HepG2 (cell line): ENCODE data around the gene COMMD3. TPM values are rescaled to one million over a fixed set of nuclear protein-coding genes. Genes with fewer than 3 reads are reported as not detected.
"Not testable (repeated sequence)": the region's sequence is repeated elsewhere in the genome, so short reads cannot be mapped to it uniquely, and the experiment has no call there.

ENCODE experiments used
- ATAC-seq: fragments of 200-7000 bp; cut with Tn5 transposase; 3 replicates; pipeline ENCODE4 v1.9.1; 2020; ENCODE audit warnings: mild to moderate bottlenecking, moderate library complexity
- BruUV-seq: library from RNA; stranded (reverse); fragments of 400-500 nt; replicated peaks from 2 replicates; lab custom pipeline; 2021; lab: Mats Ljungman, UMichigan
- CTCF ChIA-PET: fragments of 300-600 bp; formaldehyde crosslinking; extraction: SDS; loops from one replicate; lab custom pipeline; 2021; ENCODE audit warnings: low total read pairs, inconsistent platforms, low intra/inter-chr PET ratio; lab: Yijun Ruan, JAX
- POLR2A ChIA-PET: fragments of 350-600 bp; sonication (Branson Sonifier 250); formaldehyde crosslinking; loops from one replicate; lab custom pipeline; 2020; ENCODE audit warnings: antibody characterized with exemption, inconsistent platforms; lab: Yijun Ruan, JAX
- DNase-seq: peaks from one replicate; pipeline ENCODE4 v3.0.0-alpha.2; 2015; ENCODE audit warnings: low spot score
- FAIRE-seq: peaks from 3 replicates; lab custom pipeline; 2011; peaks lifted over from hg19 to GRCh38; lab: Jason Lieb, UNC
- H2AFZ ChIP-seq: one replicate; pipeline ENCODE4 v1.6.1; 2011; ENCODE audit warnings: low read length, inconsistent platforms
- H3K27ac ChIP-seq: fragments of 300-600 bp; 3 replicates; pipeline ENCODE4 v1.8.0; 2011; ENCODE audit warnings: mixed run types, mild to moderate bottlenecking, mixed read lengths, low read length, inconsistent platforms; ENCODE audit not compliant: insufficient read depth; ENCODE audit errors: extremely low read length
- H3K27me3 ChIP-seq, 2 experiments: fragments of 200-600 bp in 1 of 2; 2 replicates in 1 of 2; 3 replicates in 1 of 2; pipeline versions ENCODE4 v1.6.0 to v1.8.0; 2011; ENCODE audit warnings: low read length in 2 of 2, mild to moderate bottlenecking in 2 of 2, moderate library complexity in 2 of 2, inconsistent platforms in 1 of 2; ENCODE audit not compliant: insufficient read depth in 2 of 2, control insufficient read depth in 1 of 2
- H3K36me3 ChIP-seq, 2 experiments: fragments of 200-600 bp in 1 of 2; replicated peaks in 1 of 2; 2 replicates in 1 of 2; 3 replicates in 1 of 2; pipeline versions ENCODE4 v1.5.1 to v1.8.0; 2011; ENCODE audit warnings: low read length in 2 of 2, inconsistent platforms in 1 of 2; ENCODE audit not compliant: insufficient read depth in 2 of 2, control insufficient read depth in 1 of 2
- H3K4me1 ChIP-seq: 2 replicates; pipeline ENCODE4 v1.5.1; 2012; ENCODE audit warnings: low read length, inconsistent platforms; ENCODE audit not compliant: insufficient read depth
- H3K4me2 ChIP-seq: 2 replicates; pipeline ENCODE4 v1.6.0; 2011; ENCODE audit warnings: low read depth, low read length, inconsistent platforms
- H3K4me3 ChIP-seq, 3 experiments: fragments of 200-600 bp in 1 of 3; sonication (generic), shearing (Covaris generic) in 1 of 3; replicated peaks in 1 of 3; 2 replicates each; pipeline ENCODE4 v1.5.1; 2011 to 2016; ENCODE audit warnings: low read length in 3 of 3, inconsistent platforms in 2 of 3, low read depth in 2 of 3, mild to moderate bottlenecking in 2 of 3, control low read depth in 1 of 3, mixed read lengths in 1 of 3; ENCODE audit not compliant: insufficient read depth in 1 of 3
- H3K79me2 ChIP-seq: one replicate; pipeline ENCODE4 v1.6.1; 2011; ENCODE audit warnings: low read length, inconsistent platforms; ENCODE audit not compliant: insufficient read depth
- H3K9ac ChIP-seq: 2 replicates; pipeline ENCODE4 v1.6.0; 2011; ENCODE audit warnings: mild to moderate bottlenecking, low read depth, low read length, inconsistent platforms; ENCODE audit not compliant: insufficient read depth
- H3K9me3 ChIP-seq: 2 replicates; pipeline ENCODE4 v1.5.1; 2012; ENCODE audit warnings: mild to moderate bottlenecking, low read length
- H4K20me1 ChIP-seq: 2 replicates; pipeline ENCODE4 v1.6.0; 2011; ENCODE audit warnings: inconsistent platforms, mild to moderate bottlenecking, low read length, moderate library complexity; ENCODE audit not compliant: insufficient read depth
- AHR ChIP-seq: IDR thresholded peaks from 2 replicates; pipeline ENCODE4 v1.6.1; 2018; ENCODE audit warnings: missing genetic modification reagents, missing compliant biosample characterization
- BHLHE40 ChIP-seq: IDR thresholded peaks from 2 replicates; pipeline ENCODE4 v1.6.1; 2011; ENCODE audit warnings: low read length, improper control_type of control experiment
- CHD4 ChIP-seq: fragments of 200-600 bp; sonication (generic); IDR thresholded peaks from 2 replicates; pipeline ENCODE4 v1.7.0; 2017; ENCODE audit warnings: mild to moderate bottlenecking, low read length, borderline replicate concordance
- EEA1 ChIP-seq: sonication (generic); formaldehyde crosslinking; IDR thresholded peaks from 2 replicates; pipeline ENCODE4 v1.5.1; 2020; ENCODE audit warnings: mild to moderate bottlenecking, missing genetic modification reagents, borderline replicate concordance
- FOXJ3 ChIP-seq: sonication (generic); formaldehyde crosslinking; IDR thresholded peaks from 2 replicates; pipeline ENCODE4 v1.4.0; 2020; ENCODE audit warnings: missing genetic modification reagents, mild to moderate bottlenecking, borderline replicate concordance
- FOXK2 ChIP-seq: fragments of 450-650 bp; IDR thresholded peaks from 2 replicates; pipeline ENCODE4 v1.6.1; 2016
- GRHL1 ChIP-seq: sonication (generic); formaldehyde crosslinking; conservative IDR thresholded peaks from 2 replicates; pipeline ENCODE4 v1.8.0; 2022; ENCODE audit warnings: missing genetic modification reagents
- PRMT3 ChIP-seq: sonication (generic); formaldehyde crosslinking; IDR thresholded peaks from 2 replicates; pipeline ENCODE4 v1.8.1; 2022; ENCODE audit warnings: low read depth, mild to moderate bottlenecking, moderate library complexity, missing genetic modification reagents, borderline replicate concordance
- RFX5 ChIP-seq: IDR thresholded peaks from 2 replicates; pipeline ENCODE4 v1.6.1; 2011; ENCODE audit warnings: low read depth, low read length, improper control_type of control experiment
- RFXANK ChIP-seq: IDR thresholded peaks from 2 replicates; pipeline ENCODE4 v1.6.1; 2016
- SMAD3 ChIP-seq: sonication (generic); formaldehyde crosslinking; IDR thresholded peaks from 2 replicates; pipeline ENCODE4 v1.4.0; 2020; ENCODE audit warnings: missing genetic modification reagents
- SRSF9 ChIP-seq: fragments of 200-400 bp; formaldehyde crosslinking; IDR thresholded peaks from 2 replicates; pipeline ENCODE4 v1.6.1; 2018; ENCODE audit warnings: borderline replicate concordance, mild to moderate bottlenecking, low read depth, low read length; ENCODE audit not compliant: insufficient read depth, poor library complexity, severe bottlenecking
- U2AF2 ChIP-seq: fragments of 200-400 bp; formaldehyde crosslinking; IDR thresholded peaks from 2 replicates; pipeline ENCODE4 v1.6.1; 2017; ENCODE audit warnings: low read depth, mild to moderate bottlenecking, low read length
- ZC3H13 ChIP-seq: sonication (generic); formaldehyde crosslinking; IDR thresholded peaks from 2 replicates; pipeline ENCODE4 v1.8.1; 2023; ENCODE audit warnings: mild to moderate bottlenecking, missing genetic modification reagents, moderate library complexity
- ZNF143 ChIP-seq: sonication (generic); formaldehyde crosslinking; IDR thresholded peaks from 2 replicates; pipeline ENCODE4 v1.4.0; 2020; ENCODE audit warnings: missing genetic modification reagents
- ZNF563 ChIP-seq: sonication (generic); formaldehyde crosslinking; IDR thresholded peaks from 2 replicates; pipeline ENCODE4 v1.8.0; 2022; ENCODE audit warnings: mild to moderate bottlenecking, moderate library complexity, missing genetic modification reagents
- WGBS: methylation state at CpG from one replicate; pipeline ENCODE4 v1.1.6; 2017; ENCODE audit warnings: low lambda C conversion rate; 5-methylcytosine and 5-hydroxymethylcytosine counted together
- in situ Hi-C: cut with HindIII; loops from 2 replicates; pipeline ENCODE4 v1.10.0; 2017; ENCODE audit warnings: low pct_unique_long_range_greater_than_20kb; ENCODE audit not compliant: extremely low pct_ligation_motif_present
- intact Hi-C: fragments of 100-400 bp; cut with micrococcal nuclease; formaldehyde crosslinking; loops from one replicate; pipeline ENCODE4 v1.10.0; 2022; ENCODE audit not compliant: unreplicated experiment
- polyA plus RNA-seq, 8 experiments: library from polyadenylated mRNA; depleted of rRNA in 3 of 8; stranded (reverse) in 7 of 8; unstranded in 1 of 8; fragments of >200 nt; fragmentation: Illumina TruSeq in 4 of 8; extraction: Trizol in 4 of 8; gene quantifications; 2 replicates each; pipeline versions ENCODE4 v1.2.1 to v1.2.3, GENCODE V29; 2011 to 2016; ENCODE audit warnings: low read depth in 4 of 8, missing spikeins in 1 of 8, mixed read lengths in 1 of 8; ENCODE audit not compliant: insufficient read depth in 1 of 8
- total RNA-seq, 5 experiments: library from RNA; depleted of rRNA; stranded (reverse); fragments of >200 nt; fragmentation: Illumina TruSeq; extraction: Trizol; gene quantifications; 2 replicates each; pipeline ENCODE4 v1.2.3, GENCODE V29; 2016; ENCODE audit warnings: low read depth in 1 of 5

Gene COMMD3
- total and polyA plus RNA-seq, 2 of the 13 experiments (the other 11 are each of a cell fraction or from before 2014, with no cell fraction given) = 38.7 to 54.4 TPM

- Histone ChIP-seq H2AFZ (no peak overlapping the region), H3K4me3 (no peak overlapping the region), H3K36me3 (no peaks in the 10 kb centered on the region), H4K20me1 (no peaks in the 10 kb centered on the region), H3K9ac (no peak overlapping the region), H3K27ac (no peak overlapping the region), H3K9me3 (no peaks in the 10 kb centered on the region), H3K79me2 (no peaks in the 10 kb centered on the region), H3K4me1 (no peaks in the 10 kb centered on the region), H3K27me3 (no peaks in the 10 kb centered on the region), H3K4me2 (no peak overlapping the region)
- intact Hi-C loops (no loop called here), in situ Hi-C loops (no loop called here)
- DNase-seq (no peak), ATAC-seq (no peak), FAIRE-seq (no peak)
- no TSS peak for BruUV-seq
- 55% methylated on average over 4 of the region's 4 CpGs for WGBS
- ChIA-PET CTCF (no interaction called here), POLR2A (no interaction called here)
- no peak for TF ChIP-seq RFXANK (CRISPR knock-in tag)
- TF ChIP-seq PRMT3 (CRISPR knock-in tag) = no peak
- no peak for TF ChIP-seq ZNF563 (CRISPR knock-in tag)
- TF ChIP-seq U2AF2 = no peak
- no peak for TF ChIP-seq FOXK2
- no peak for TF ChIP-seq EEA1 (CRISPR knock-in tag)
- TF ChIP-seq SRSF9 = no peak
- no peak for TF ChIP-seq ZC3H13 (CRISPR knock-in tag)
- TF ChIP-seq RFX5 = no peak
- TF ChIP-seq FOXJ3 (CRISPR knock-in tag) = no peak
- TF ChIP-seq GRHL1 (CRISPR knock-in tag) = no peak
- no peak for TF ChIP-seq CHD4
- TF ChIP-seq SMAD3 (CRISPR knock-in tag) = no peak
- no peak for TF ChIP-seq BHLHE40
- TF ChIP-seq ZNF143 (CRISPR knock-in tag) = no peak
- no peak for TF ChIP-seq AHR
Observed at GRCh38 chr10:22356324-22356873, 40.2 kb downstream of the COMMD3 start.

- in situ Hi-C loops = not testable (repeated sequence)
Observed at GRCh38 chr10:22357770-22358169, 41.6 kb downstream of the COMMD3 start.

More at GRCh38 chr10:22357770-22358169, 41.6 kb downstream of the COMMD3 start:
- POLR2A ChIA-PET, ATAC-seq, H3K4me2 ChIP-seq, H2AFZ ChIP-seq, H3K4me1 ChIP-seq, DNase-seq, FAIRE-seq, CTCF ChIA-PET, H4K20me1 ChIP-seq, H3K27ac ChIP-seq, H3K79me2 ChIP-seq, H3K9me3 ChIP-seq, H3K4me3 ChIP-seq, H3K9ac ChIP-seq, H3K36me3 ChIP-seq, H3K27me3 ChIP-seq, BruUV-seq, intact Hi-C loops: not testable (repeated sequence)
- WGBS = 10% methylated on average over 3 of the region's 4 CpGs
